Astrocyte of the hippocampus (primary cell): ENCODE data around the gene KRT80.

Source experiments
- DNase-seq: peaks from one replicate; pipeline ENCODE4 v3.0.0; 2011; ENCODE audit warnings: low read depth, low spot score

The KRT80 gene

DNA sequence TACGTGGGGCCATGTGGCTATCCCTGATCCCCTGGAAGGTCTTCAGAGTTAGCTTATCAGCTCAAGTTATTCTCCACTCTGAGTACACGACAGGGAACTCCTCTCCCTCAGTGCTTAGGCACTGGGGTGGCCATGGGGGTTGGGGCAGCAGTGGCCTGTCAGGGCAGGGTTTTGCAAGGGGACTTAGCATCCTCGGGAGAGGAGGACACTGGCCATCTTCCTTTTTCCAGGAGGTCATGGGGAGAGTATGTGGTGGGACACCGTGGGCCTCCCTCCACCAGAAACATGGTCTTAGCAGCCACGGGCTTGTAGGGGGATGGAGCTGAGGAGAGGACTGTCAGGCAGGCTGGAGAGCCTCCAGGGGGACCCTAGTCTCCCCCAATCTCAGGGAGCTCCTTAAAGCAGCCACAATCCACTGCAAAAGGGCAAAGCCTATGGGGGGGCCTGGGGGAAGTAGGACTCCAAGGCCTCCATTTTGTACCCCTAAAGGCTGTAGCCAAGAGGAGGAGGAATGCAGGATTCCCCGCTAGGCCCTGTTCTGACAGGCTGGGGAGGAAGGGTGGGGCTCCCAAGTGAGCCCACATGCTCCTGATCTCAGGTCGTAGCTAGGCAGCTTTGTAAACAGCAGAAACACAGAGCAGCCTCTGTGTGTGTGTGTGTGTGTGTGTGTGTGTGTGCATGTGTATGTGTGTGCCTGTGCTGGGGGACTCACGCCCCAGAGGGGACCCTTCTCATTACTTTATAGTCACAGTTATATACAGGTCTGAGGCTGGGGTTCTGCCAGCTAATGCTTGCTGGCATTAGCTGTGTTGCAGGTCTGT lies 36.6 kb downstream of the KRT80 start:
- no peak for DNase-seq

DNA sequence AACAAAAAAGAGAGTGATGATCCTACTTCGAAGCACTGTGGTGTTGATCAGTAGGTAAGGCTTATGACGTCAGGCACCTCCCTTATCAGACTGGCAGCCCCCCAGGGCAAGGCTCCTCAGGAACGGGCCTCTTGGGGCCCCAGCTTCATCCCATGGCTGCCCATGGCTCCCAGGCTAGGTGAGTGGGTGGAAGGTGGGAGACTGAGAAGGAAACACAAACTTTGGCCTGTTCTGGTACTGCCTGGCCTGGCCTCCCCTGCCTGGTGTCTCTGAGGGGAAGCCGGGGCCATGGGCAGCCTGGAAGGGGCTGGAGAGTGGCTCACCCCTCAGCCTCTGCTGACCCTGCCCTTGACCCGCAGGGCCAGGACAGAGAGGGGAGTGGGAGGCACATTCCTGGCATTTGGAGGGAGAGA lies 38.9 kb downstream of the KRT80 start:
- DNase-seq = no peak

- DNase-seq = peak; percentile 86
Observed at GRCh38 chr12:52151837-52152783, 39.7 kb downstream of the KRT80 start.

- DNase-seq = no peak
Observed at GRCh38 chr12:52151153-52151836, 40.5 kb downstream of the KRT80 start.

DNA sequence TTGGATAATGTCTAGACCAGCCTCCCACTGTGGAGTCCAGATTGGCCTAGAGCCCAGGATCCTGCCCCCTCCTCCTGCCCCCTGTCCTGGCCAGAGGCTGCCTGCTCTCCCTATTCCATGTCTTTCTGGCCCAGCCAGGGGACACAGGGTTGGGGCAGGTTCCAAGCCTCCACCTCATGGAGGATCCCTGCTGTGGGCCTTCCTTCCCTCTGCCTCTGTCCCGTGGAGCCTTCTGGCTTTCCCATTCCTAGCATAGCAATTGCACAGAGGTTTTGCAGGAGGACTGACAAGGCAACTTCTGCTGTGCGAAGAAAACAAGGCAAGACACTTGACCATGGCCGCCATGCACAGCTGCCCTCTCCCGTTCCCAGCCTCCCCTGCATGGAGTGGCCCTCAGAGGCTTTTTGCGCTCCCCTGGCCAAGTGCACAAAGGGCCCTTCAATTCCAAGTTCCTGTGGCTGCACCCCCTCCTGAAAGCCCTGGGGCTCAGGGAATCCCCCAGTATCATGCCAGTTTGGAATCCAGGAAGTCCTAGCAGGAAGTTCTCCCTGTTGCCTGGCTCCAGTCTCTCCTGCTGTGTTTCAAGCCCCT lies 42.1 kb downstream of the KRT80 start:
- DNase-seq = peak; percentile 42

DNA sequence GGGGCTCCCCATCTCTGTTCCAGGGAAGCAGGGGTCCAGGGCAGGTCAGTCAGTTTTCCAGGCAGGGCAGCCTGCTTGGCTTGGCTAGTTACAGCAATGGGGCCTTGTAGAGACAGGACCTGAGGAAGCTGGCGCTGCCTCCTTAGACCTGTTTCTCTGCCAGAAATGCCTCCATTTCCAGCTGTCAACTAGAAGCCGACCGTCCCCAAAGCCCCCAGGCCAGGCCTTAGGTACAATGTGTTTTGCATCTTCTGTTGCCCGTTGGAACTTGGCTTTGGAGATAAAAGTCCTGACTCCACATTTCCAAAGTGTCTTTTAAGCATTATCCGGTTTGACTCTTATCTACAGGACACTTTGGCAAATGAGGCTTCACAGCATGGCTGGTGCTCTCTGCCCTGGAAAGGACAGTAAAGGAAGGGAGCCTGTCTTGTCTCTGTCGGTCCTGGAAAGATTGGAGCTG lies 42.6 kb downstream of the KRT80 start:
- no peak for DNase-seq

DNA sequence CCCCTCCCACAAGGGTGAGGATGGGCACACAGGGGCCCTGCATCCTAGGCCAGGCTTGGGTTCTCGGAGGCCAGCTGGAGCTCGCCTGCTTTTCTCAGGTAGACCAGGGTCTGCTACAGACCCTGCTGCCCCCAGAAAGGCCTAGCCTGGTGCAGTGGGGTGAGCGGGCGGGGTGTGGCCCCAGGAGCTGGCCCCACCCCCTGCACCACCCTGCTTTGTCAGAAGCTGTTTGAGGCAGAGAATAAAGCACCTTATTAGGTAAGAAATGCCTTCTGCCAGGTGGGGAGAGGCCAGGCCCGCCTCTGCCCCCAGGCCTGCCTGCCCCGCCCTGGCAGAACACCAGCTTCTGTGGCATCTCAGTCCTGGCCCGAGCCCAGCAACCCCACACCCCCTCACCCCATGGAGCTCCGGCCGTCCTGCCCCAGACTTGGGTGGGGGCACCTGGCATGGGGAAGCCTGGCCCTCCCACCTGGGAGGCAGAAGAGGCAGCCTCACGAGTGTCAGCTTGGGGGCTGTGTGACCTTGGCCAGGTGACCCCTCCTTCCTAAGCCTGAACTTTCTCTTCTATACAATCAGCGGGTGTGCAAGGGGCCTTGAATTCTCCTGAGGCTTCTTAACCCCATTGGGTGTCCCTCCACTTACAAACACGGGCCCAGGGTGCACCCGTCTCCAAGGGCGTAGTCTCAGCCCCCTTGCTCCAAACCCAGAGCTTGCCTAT lies 43.2 kb downstream of the KRT80 start:
- DNase-seq = peak; percentile 58

GRCh38 chr12:52147964-52148463 lies 43.8 kb downstream of the KRT80 start:
- no peak for DNase-seq

- DNase-seq = peak; percentile 99
Observed at GRCh38 chr12:52147367-52147963, 44.3 kb downstream of the KRT80 start.

DNA sequence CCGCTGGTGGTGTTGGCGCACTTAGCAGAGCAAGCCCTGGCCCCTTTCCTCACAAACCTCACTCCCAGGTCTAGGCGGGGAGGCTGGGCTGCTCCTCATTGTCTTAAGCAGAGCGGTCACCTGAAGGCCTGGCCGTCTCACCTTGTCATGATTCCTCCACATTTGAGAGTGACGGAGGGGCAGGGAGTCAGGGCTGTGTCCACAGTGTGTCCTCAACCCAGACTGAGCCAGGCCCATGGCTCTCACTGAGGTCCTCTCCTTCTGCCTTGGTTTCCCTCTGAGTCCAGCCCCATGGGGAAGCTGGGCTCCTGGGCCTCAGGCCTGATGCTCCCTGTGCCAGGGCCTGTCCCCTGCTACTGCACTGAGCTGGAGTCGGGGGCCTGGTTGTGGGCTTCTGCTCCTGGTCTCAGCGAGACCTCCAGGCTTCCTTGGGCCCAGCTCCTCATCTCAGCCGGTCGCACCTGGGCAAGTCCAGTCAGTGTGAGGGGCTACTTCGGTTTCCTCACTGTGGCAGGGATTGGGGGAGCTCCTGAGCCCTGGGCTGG lies 44.9 kb downstream of the KRT80 start:
- no peak for DNase-seq

GRCh38 chr12:52146089-52146821 lies 45.6 kb downstream of the KRT80 start:
- no peak for DNase-seq

DNA sequence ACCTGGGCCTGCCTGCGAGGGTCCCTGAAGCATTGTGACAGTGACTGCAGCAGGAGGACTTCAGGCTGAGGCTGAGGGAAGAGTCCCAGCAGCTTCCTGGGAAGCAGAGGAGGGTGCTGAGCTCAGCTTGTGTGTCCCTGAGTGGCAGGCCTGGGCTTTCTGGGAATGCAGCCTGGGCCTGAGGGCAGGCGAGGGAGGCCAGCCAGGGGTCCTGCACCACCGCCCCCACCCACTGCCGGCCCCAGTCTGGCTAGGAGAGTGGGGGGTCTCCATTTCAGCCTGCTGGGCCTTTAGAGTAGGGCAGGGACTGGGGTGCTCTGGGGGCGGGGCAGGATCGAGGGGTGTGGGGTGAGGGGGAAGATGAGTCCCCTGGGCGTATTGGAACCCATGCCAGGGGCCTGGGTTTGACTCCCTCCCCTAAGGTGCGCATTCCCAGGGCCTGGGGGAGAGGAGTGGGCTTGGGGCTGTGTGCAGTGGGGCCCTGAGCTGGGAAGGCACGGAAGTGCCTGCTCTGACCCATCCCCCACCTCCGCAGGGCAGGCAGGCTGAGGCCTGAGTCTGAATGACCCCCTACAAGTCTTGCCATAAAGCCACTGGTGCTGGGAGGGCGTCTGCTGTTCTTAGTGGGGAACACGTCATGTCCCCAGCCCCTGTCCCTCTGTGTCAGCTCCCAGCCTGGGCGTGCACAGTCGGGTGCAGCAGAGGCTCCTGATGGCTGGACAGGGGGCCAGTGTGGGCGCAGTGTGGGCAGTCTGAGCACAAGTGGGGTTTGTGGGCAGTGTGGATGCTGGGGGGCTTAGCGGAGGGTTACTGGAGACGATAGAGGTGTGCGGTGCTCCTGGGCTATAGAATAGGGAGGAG lies 46.4 kb downstream of the KRT80 start:
- DNase-seq = no peak

- no peak for DNase-seq
Observed at GRCh38 chr12:52144512-52145227, 47.1 kb downstream of the KRT80 start.

DNA sequence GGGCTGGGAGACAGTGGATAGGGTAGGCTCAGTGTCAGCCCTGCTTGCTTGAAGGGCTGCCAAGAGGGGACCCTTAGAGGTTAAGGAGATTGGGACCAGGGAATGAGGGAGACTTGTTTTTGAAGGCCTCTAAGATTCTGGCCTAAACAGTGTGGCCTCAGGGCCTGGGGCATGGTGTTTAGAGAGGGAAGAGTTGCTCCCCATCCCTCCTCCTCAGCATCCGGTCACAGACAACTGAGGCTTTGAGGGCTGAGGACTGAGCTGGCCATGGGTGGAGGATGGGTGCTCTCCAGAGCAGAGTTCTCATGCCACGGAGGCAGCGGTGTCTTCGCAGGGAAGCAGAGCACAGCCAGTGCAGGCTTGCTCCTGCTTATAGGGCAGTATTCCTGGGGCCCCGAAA lies 49.4 kb downstream of the KRT80 start:
- DNase-seq = no peak

DNA sequence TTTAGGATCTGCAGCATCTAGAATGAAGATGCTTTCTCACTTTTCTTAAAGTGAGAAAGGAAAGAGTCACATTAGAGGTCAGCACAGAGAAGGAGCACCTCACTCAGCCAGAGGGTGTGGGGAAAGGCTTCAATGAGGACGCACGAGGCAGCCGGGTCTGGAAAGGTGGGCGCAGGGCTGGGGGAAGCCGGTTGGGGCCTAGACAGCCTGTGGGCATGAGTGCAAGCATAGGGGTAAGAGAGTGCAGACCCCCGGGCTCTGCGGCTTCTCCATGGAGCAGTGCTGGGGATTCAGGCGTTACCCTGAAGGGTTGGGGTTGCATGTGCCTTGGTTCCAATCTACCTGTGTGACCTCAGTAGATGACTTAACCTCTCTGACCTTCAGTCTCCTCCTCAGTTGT lies 49.9 kb downstream of the KRT80 start:
- DNase-seq = no peak

GRCh38 chr12:52141306-52141705 lies 50.5 kb downstream of the KRT80 start:
- no peak for DNase-seq

GRCh38 chr12:52139579-52140062 lies 52.2 kb downstream of the KRT80 start:
- peak; percentile 58 for DNase-seq
